Panc1 (cell line): Measurements from ENCODE around the gene PGD.

ENCODE experiments used
- POLR2AphosphoS5 ChIP-seq: IDR thresholded peaks from 2 replicates; pipeline ENCODE4 v1.6.1; 2012; ENCODE audit warnings: mild to moderate bottlenecking, low read depth, low read length, moderate library complexity
- TF ChIP-seq, protein P1 (sequence below): fragments of 450-650 bp; IDR thresholded peaks from 2 replicates; pipeline ENCODE4 v1.5.1; 2017; ENCODE audit warnings: mild to moderate bottlenecking
- TF ChIP-seq, protein P2 (sequence below), 2 experiments: IDR thresholded peaks; 2 replicates each; pipeline ENCODE4 v1.6.1; 2011 to 2012; ENCODE audit warnings: low read depth in 2 of 2, control low read depth in 1 of 2, low read length in 1 of 2, mild to moderate bottlenecking in 1 of 2, moderate library complexity in 1 of 2; ENCODE audit not compliant: insufficient read depth in 1 of 2

DNA sequence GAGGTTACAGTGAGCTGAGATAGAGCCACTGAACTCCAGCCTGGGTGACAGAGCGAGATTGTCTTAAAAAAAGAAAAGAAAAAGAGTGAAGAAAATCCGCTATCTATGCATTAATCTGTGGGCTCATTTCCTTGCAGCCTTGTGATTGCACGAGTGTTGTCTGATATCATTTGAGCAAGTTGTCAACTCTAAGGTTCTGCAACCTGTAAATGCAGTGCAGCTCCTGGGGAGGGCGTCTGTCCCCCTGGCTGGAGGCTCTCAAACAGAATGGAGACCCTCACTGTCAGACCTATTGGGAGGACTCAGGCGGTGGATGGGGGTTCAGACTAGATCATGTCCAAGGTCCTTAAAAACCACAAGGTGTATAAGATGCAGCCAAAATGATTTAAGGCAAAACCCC, 57.2 kb downstream of the PGD start:
- TF ChIP-seq, protein P1, sequence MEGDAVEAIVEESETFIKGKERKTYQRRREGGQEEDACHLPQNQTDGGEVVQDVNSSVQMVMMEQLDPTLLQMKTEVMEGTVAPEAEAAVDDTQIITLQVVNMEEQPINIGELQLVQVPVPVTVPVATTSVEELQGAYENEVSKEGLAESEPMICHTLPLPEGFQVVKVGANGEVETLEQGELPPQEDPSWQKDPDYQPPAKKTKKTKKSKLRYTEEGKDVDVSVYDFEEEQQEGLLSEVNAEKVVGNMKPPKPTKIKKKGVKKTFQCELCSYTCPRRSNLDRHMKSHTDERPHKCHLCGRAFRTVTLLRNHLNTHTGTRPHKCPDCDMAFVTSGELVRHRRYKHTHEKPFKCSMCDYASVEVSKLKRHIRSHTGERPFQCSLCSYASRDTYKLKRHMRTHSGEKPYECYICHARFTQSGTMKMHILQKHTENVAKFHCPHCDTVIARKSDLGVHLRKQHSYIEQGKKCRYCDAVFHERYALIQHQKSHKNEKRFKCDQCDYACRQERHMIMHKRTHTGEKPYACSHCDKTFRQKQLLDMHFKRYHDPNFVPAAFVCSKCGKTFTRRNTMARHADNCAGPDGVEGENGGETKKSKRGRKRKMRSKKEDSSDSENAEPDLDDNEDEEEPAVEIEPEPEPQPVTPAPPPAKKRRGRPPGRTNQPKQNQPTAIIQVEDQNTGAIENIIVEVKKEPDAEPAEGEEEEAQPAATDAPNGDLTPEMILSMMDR = no peak
- TF ChIP-seq, protein P2, sequence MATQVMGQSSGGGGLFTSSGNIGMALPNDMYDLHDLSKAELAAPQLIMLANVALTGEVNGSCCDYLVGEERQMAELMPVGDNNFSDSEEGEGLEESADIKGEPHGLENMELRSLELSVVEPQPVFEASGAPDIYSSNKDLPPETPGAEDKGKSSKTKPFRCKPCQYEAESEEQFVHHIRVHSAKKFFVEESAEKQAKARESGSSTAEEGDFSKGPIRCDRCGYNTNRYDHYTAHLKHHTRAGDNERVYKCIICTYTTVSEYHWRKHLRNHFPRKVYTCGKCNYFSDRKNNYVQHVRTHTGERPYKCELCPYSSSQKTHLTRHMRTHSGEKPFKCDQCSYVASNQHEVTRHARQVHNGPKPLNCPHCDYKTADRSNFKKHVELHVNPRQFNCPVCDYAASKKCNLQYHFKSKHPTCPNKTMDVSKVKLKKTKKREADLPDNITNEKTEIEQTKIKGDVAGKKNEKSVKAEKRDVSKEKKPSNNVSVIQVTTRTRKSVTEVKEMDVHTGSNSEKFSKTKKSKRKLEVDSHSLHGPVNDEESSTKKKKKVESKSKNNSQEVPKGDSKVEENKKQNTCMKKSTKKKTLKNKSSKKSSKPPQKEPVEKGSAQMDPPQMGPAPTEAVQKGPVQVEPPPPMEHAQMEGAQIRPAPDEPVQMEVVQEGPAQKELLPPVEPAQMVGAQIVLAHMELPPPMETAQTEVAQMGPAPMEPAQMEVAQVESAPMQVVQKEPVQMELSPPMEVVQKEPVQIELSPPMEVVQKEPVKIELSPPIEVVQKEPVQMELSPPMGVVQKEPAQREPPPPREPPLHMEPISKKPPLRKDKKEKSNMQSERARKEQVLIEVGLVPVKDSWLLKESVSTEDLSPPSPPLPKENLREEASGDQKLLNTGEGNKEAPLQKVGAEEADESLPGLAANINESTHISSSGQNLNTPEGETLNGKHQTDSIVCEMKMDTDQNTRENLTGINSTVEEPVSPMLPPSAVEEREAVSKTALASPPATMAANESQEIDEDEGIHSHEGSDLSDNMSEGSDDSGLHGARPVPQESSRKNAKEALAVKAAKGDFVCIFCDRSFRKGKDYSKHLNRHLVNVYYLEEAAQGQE (IDR thresholded peaks at IDR 0.05; ENCODE audit: insufficient read depth in 1 of 2, low read depth in 2 of 2, low read length in 1 of 2) = no peak
- TF ChIP-seq POLR2AphosphoS5 = no peak
